PC-9 (cell line): Measurements from ENCODE around the gene MAVS.

Experiments
- CTCF ChIP-seq: fragments of 200-600 bp; sonication (generic); conservative IDR thresholded peaks from 2 replicates; pipeline ENCODE4 v1.6.1; 2017; ENCODE audit warnings: mixed run types, antibody characterized with exemption, mild to moderate bottlenecking, moderate library complexity
- EZH2 ChIP-seq: fragments of 200-600 bp; sonication (generic); IDR thresholded peaks from 2 replicates; pipeline ENCODE4 v1.8.0; 2017; ENCODE audit warnings: antibody characterized with exemption, low read depth

- TF ChIP-seq CTCF, result no peak
- no peak for TF ChIP-seq EZH2
Observed at GRCh38 chr20:3904224-3904623, 57.6 kb downstream of the MAVS start.
